ENCODE measurements around the gene DCST2. TPM values are rescaled to one million over a fixed set of nuclear protein-coding genes. Genes with fewer than 3 reads are reported as not detected.

The DCST2 gene
- total RNA-seq, 2 experiments from 2014 or later = 0.46 to 0.67 TPM

- Mint-ChIP-seq H3K36me3 (ENCODE audit: low read depth) (peaks cover 4% of the 10 kb centered on the region), H3K4me3 (no peak overlapping the region), H3K4me1 (peaks cover 22% of the 10 kb centered on the region), H3K9me3 (ENCODE audit: low read depth) (no peaks in the 10 kb centered on the region), H3K27me3 (no peaks in the 10 kb centered on the region), H3K27ac (no peak overlapping the region)
- intact Hi-C loops (cut with DNase I, micrococcal nuclease) = no loop called here
- no peak for DNase-seq
- ChIA-PET CTCF (interaction anchor here (0.6 to 9.1 kb wide), 5 partner anchors 10 to 565 kb away, joined by 3 to 81 read pairs (median 5); partner anchors contain the start of gene ADAM15), POLR2A (no interaction called here)
- ATAC-seq = no peak
These were observed 36.1 kb upstream of the DCST2 start for GRCh38 chr1:155069551-155070157.

DNA sequence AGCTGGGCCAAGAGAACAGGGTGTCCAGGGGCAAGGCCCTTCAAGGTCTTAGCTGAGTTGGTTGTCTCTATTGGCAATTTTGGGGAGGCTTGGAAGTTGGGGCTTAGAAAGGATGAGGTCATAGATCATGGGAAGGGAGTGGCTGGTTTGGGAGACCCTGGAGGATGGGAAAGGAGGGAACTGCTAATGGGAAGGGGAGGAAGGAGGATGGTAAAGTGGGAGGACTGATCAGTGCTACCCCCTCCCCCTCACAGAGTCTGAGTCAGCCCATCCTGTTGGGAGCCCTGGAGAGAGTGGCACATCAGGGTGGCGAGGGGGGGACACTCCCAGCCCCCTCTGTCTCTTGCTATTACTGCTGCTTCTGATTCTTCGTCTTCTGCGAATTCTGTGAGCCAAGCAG lies 35.0 kb upstream of the DCST2 start:
- Mint-ChIP-seq H3K9me3 (ENCODE audit: low read depth) (no peaks in the 10 kb centered on the region), H3K4me1 (peaks cover 20% of the 10 kb centered on the region), H3K4me3 (no peak overlapping the region), H3K27me3 (no peaks in the 10 kb centered on the region), H3K36me3 (ENCODE audit: low read depth) (peaks cover 4% of the 10 kb centered on the region), H3K27ac (no peak overlapping the region)
- ATAC-seq = no peak
- POLR2A ChIA-PET = no interaction called here
- intact Hi-C loops (cut with DNase I, micrococcal nuclease) = no loop called here
- no peak for DNase-seq
- CTCF ChIA-PET = interaction anchor here (0.6 to 9.1 kb wide), 2 partner anchors 16 to 19 kb away, joined by 3 to 81 read pairs; no protein-coding TSS in a partner anchor

GRCh38 chr1:155066777-155067176 lies 33.2 kb upstream of the DCST2 start:
- ATAC-seq = no peak
- ChIA-PET CTCF (interaction anchor here (0.6 to 9.1 kb wide), 6 partner anchors 11 to 1362 kb away, joined by 3 to 81 read pairs (median 4); partner anchors contain the start of genes EFNA3 and FLAD1), POLR2A (no interaction called here)
- Mint-ChIP-seq H3K27ac (no peak overlapping the region), H3K4me1 (peaks cover 30% of the 10 kb centered on the region), H3K4me3 (no peak overlapping the region), H3K9me3 (ENCODE audit: low read depth) (no peaks in the 10 kb centered on the region), H3K36me3 (ENCODE audit: low read depth) (peaks cover 4% of the 10 kb centered on the region), H3K27me3 (no peaks in the 10 kb centered on the region)
- DNase-seq = no peak
- intact Hi-C loops (cut with DNase I, micrococcal nuclease) = no loop called here

GRCh38 chr1:155064832-155065429 lies 31.4 kb upstream of the DCST2 start:
- ATAC-seq (no peak), DNase-seq (no peak)
- Mint-ChIP-seq H3K36me3 (ENCODE audit: low read depth) (peaks cover 12% of the 10 kb centered on the region), H3K4me3 (peak overlapping the region; percentile 83), H3K4me1 (peaks cover 31% of the 10 kb centered on the region), H3K27ac (peak overlapping the region; percentile 11), H3K27me3 (no peaks in the 10 kb centered on the region), H3K9me3 (ENCODE audit: low read depth) (no peaks in the 10 kb centered on the region)
- ChIA-PET CTCF (interaction anchor here (0.7 to 9.1 kb wide), 8 partner anchors 13 to 207 kb away, joined by 3 to 81 read pairs (median 4); partner anchors contain the start of genes ADAM15 and EFNA3), POLR2A (interaction anchor here (0.6 kb wide), 1 partner anchor 202 kb away, joined by 5 read pairs; no protein-coding TSS in a partner anchor)
- intact Hi-C loops (cut with DNase I, micrococcal nuclease) = loop anchor here (1.0 to 5.0 kb wide), 3 partner anchors 13 to 588 kb away; partner anchors contain the start of genes EFNA3 (in 1 of the 2) and PYGO2 (in 1 of the 2)

- H3K27ac Mint-ChIP-seq = peak overlapping the region; percentile 72
- POLR2A ChIA-PET = interaction anchor here (0.6 kb wide), 1 partner anchor 201 kb away, joined by 5 read pairs; no protein-coding TSS in a partner anchor
These were observed 30.7 kb upstream of the DCST2 start for GRCh38 chr1:155064111-155064831.

DNA sequence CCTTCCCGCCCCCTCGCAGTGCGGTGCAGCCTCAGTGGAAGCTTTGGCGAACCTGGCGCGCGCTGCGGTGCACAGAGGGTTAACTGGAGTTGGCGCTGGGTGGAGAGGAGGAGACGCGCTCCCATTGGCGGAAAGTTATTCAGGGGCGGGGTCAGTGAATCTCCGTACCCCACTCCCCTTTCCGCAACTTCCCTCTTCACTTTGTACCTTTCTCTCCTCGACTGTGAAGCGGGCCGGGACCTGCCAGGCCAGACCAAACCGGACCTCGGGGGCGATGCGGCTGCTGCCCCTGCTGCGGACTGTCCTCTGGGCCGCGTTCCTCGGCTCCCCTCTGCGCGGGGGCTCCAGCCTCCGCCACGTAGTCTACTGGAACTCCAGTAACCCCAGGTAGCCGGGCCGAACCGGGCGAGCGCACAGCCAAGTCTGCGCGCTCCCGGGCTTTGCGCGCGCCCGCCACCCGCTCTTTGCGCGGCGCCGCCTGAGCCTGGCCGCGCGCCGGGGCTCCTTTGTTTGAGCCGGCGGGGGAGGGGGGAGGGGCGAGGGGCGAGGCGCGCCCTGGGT lies 30.0 kb upstream of the DCST2 start, which contains the start of gene EFNA4:
TSS of gene EFNA4 (plus strand) at position 191 of the 561 bp plus-strand sequence. CDS start at position 275, 84 bp downstream.
- Mint-ChIP-seq H3K27ac (peak within 1 kb of the TSS; percentile 72), H3K27me3 (no peaks in the 10 kb centered on the region), H3K9me3 (ENCODE audit: low read depth) (no peaks in the 10 kb centered on the region), H3K4me1 (peaks cover 31% of the 10 kb centered on the region), H3K4me3 (peak within 1 kb of the TSS; percentile 83), H3K36me3 (ENCODE audit: low read depth) (peaks cover 11% of the 10 kb centered on the region)
- ChIA-PET CTCF (interaction anchor here (0.6 to 9.1 kb wide), 10 partner anchors 10 to 108 kb away, joined by 3 to 81 read pairs (median 4); partner anchors contain the start of genes ADAM15, EFNA3 and PBXIP1), POLR2A (interaction anchor here (0.5 to 0.6 kb wide), 3 partner anchors 17 to 734 kb away, joined by 3 to 6 read pairs (median 3); no protein-coding TSS in a partner anchor)
- intact Hi-C loops (cut with DNase I, micrococcal nuclease) = loop anchor here (1.0 to 5.0 kb wide), 10 partner anchors 8 to 586 kb away; partner anchors contain the start of genes ADAM15 (in 1 of the 2), EFNA3 (in 1 of the 2), KRTCAP2 (in 1 of the 2) and PYGO2 (in 1 of the 2)
- ATAC-seq (peak; percentile 87), DNase-seq (peak; percentile 92)

More at GRCh38 chr1:155064111-155064831, 30.7 kb upstream of the DCST2 start:
- H3K9me3 Mint-ChIP-seq (ENCODE audit: low read depth) = no peaks in the 10 kb centered on the region
- peaks cover 12% of the 10 kb centered on the region for H3K36me3 Mint-ChIP-seq (ENCODE audit: low read depth)
- H3K4me1 Mint-ChIP-seq = peaks cover 31% of the 10 kb centered on the region
- ATAC-seq (peak; percentile 14), DNase-seq (peak; percentile 67)
- H3K27me3 Mint-ChIP-seq = no peaks in the 10 kb centered on the region
- intact Hi-C loops (cut with DNase I, micrococcal nuclease) = loop anchor here (1.0 to 5.0 kb wide), 3 partner anchors 14 to 587 kb away; partner anchors contain the start of genes EFNA3 (in 1 of the 2) and PYGO2 (in 1 of the 2)
- peak overlapping the region; percentile 83 for H3K4me3 Mint-ChIP-seq
- CTCF ChIA-PET = interaction anchor here (0.7 to 9.1 kb wide), 9 partner anchors 11 to 206 kb away, joined by 3 to 81 read pairs (median 4); partner anchors contain the start of genes ADAM15 and EFNA3

GRCh38 chr1:155062702-155063411 lies 29.3 kb upstream of the DCST2 start:
- Mint-ChIP-seq H3K4me3 (peak overlapping the region; percentile 83), H3K36me3 (ENCODE audit: low read depth) (peaks cover 13% of the 10 kb centered on the region), H3K27me3 (no peaks in the 10 kb centered on the region), H3K4me1 (peaks cover 31% of the 10 kb centered on the region), H3K27ac (peak overlapping the region; percentile 60), H3K9me3 (ENCODE audit: low read depth) (no peaks in the 10 kb centered on the region)
- POLR2A ChIA-PET = interaction anchor here (0.6 kb wide), 1 partner anchor 735 kb away, joined by 6 read pairs; no protein-coding TSS in a partner anchor
- peak; percentile 42 for ATAC-seq
- intact Hi-C loops (cut with DNase I, micrococcal nuclease) = loop anchor here (1.0 to 5.0 kb wide), 10 partner anchors 8 to 586 kb away; partner anchors contain the start of genes ADAM15 (in 1 of the 2), KRTCAP2 (in 1 of the 2), PMVK (in 1 of the 2) and PYGO2 (in 1 of the 2)
- peak; percentile 92 for DNase-seq
- CTCF ChIA-PET = interaction anchor here (0.7 to 9.1 kb wide), 11 partner anchors 8 to 260 kb away, joined by 3 to 81 read pairs (median 5); partner anchors contain the start of genes ADAM15 and PBXIP1

DNA sequence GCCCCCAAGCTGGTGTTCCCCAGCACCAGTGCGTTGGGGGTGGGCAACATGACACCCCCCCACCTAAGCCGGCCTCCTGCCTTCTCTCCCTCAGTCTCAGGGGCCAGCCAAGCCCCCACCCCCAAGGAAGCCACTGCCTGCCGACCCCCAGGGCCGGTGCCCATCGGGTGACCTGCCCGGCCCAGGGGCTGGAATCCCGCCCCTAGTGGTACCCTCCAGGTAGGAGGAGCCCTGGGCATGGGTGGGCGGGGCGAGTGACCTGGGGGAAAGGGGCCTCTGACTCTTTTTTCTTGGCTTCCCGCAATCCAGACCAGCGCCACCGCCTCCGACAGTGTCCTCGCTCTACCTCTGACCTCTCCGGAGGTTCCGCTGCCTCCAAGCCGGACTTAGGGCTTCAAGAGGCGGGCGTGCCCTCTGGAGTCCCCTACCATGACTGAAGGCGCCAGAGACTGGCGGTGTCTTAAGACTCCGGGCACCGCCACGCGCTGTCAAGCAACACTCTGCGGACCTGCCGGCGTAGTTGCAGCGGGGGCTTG lies 28.6 kb upstream of the DCST2 start:
- ATAC-seq = no peak
- H3K36me3 Mint-ChIP-seq (ENCODE audit: low read depth) = peaks cover 16% of the 10 kb centered on the region
- peak overlapping the region; percentile 31 for H3K27ac Mint-ChIP-seq
- DNase-seq = peak; percentile 46
- POLR2A ChIA-PET = interaction anchor here (0.5 kb wide), 1 partner anchor 83 kb away, joined by 3 read pairs; no protein-coding TSS in a partner anchor
- H3K9me3 Mint-ChIP-seq (ENCODE audit: low read depth) = no peaks in the 10 kb centered on the region
- H3K4me1 Mint-ChIP-seq = peaks cover 31% of the 10 kb centered on the region
- intact Hi-C loops (cut with DNase I, micrococcal nuclease) = loop anchor here (1.0 to 5.0 kb wide), 3 partner anchors 100 to 585 kb away; partner anchors contain the start of genes PMVK (in 1 of the 2) and PYGO2 (in 1 of the 2)
- H3K27me3 Mint-ChIP-seq = no peaks in the 10 kb centered on the region
- peak overlapping the region; percentile 83 for H3K4me3 Mint-ChIP-seq
- CTCF ChIA-PET = interaction anchor here (0.6 to 9.1 kb wide), 30 partner anchors 8 to 623 kb away, joined by 3 to 81 read pairs (median 5); partner anchors contain the start of genes ADAM15, EFNA3, KRTCAP2 and PMVK

- peak; percentile 97 for DNase-seq
- ATAC-seq = peak; percentile 62
- H3K9me3 Mint-ChIP-seq (ENCODE audit: low read depth) = no peaks in the 10 kb centered on the region
- H3K27ac Mint-ChIP-seq = no peak overlapping the region
- peaks cover 31% of the 10 kb centered on the region for H3K4me1 Mint-ChIP-seq
- H3K36me3 Mint-ChIP-seq (ENCODE audit: low read depth) = peaks cover 17% of the 10 kb centered on the region
- no peak overlapping the region for H3K4me3 Mint-ChIP-seq
- ChIA-PET POLR2A (interaction anchor here (0.5 kb wide), 1 partner anchor 82 kb away, joined by 3 read pairs; no protein-coding TSS in a partner anchor), CTCF (interaction anchor here (0.6 to 7.5 kb wide), 30 partner anchors 9 to 622 kb away, joined by 3 to 67 read pairs (median 4); partner anchors contain the start of genes ADAM15, EFNA3, KRTCAP2 and PBXIP1)
- no peaks in the 10 kb centered on the region for H3K27me3 Mint-ChIP-seq
- intact Hi-C loops (cut with DNase I, micrococcal nuclease) = loop anchor here (1.0 to 5.0 kb wide), 11 partner anchors 10 to 584 kb away; partner anchors contain the start of genes PYGO2 (in 2 of the 2), ADAM15 (in 1 of the 2) and PMVK (in 1 of the 2)
These were observed 28.0 kb upstream of the DCST2 start for GRCh38 chr1:155061381-155062150.

Measured in activated CD4-positive, alpha-beta T cell treated with anti-CD3 and anti-CD28 coated beads for 36 hours (primary cell).